Measurements from ENCODE around the gene OTUB1.

DNA sequence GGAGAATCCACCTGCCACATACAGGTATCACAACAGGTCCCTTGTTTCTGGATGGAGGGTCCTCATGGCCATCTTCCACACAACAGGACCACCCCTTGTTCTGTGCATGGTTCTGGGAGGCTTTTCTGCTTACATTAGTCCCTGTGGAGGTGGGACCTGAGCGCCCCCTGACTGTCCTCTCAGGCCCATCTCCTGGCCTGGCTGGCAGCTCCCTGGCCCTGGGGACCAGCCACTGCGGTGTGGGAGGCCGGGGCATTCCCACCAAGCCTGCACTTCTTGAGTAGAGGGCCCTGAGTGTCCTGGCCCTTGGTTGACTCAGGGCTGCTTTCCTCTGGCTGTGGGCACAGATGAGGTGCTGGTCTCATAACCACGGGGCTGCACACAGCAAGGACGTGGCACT lies 6.8 kb upstream of the OTUB1 start:
- no peak for TF ChIP-seq POLR2AphosphoS5 (IDR thresholded peaks at IDR 0.05)
- TF ChIP-seq, protein P1, sequence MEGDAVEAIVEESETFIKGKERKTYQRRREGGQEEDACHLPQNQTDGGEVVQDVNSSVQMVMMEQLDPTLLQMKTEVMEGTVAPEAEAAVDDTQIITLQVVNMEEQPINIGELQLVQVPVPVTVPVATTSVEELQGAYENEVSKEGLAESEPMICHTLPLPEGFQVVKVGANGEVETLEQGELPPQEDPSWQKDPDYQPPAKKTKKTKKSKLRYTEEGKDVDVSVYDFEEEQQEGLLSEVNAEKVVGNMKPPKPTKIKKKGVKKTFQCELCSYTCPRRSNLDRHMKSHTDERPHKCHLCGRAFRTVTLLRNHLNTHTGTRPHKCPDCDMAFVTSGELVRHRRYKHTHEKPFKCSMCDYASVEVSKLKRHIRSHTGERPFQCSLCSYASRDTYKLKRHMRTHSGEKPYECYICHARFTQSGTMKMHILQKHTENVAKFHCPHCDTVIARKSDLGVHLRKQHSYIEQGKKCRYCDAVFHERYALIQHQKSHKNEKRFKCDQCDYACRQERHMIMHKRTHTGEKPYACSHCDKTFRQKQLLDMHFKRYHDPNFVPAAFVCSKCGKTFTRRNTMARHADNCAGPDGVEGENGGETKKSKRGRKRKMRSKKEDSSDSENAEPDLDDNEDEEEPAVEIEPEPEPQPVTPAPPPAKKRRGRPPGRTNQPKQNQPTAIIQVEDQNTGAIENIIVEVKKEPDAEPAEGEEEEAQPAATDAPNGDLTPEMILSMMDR (IDR thresholded peaks at IDR 0.05) = no peak
- TF ChIP-seq POLR2A (IDR thresholded peaks at IDR 0.05) = no peak

Measured in breast epithelium (tissue), 3 donors.